Measurements from ENCODE around the gene SNRNP35. TPM values are rescaled to one million over a fixed set of nuclear protein-coding genes. Genes with fewer than 3 reads are reported as not detected.

The SNRNP35 gene
- total and polyA plus RNA-seq, 4 donors = 9.0 to 13.3 (median 11.1) TPM

DNA sequence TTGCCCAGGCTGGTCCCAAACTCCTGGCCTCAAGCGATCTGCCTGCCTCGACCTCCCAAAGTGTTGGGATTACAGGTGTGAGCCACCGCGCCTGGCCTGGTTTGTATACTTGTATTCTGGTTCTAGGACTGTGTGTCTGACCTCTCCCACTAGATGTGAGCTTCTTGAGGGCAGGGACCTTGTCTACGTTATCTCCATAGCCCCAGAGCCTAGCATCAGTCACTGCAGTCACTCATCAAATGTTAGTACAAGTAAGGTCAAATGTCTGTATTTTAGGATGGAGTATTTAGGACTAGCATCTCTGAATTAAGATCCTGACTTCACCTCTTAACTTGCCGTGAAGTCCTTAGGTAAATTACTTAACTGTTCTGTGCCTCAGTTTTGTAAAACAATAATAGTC, 24.3 kb upstream of the SNRNP35 start:
- no peaks in the 10 kb centered on the region for H3K9me3 ChIP-seq (ENCODE audit: control insufficient read depth in 4 of 4, low read length in 3 of 4)
- H3K27ac ChIP-seq (ENCODE audit: low read depth in 1 of 2, low read length in 2 of 2) = no peak overlapping the region
- no peak for DNase-seq (ENCODE audit: low spot score)
- peaks cover 0 to 2% (median under 1%) of the 10 kb centered on the region in 4 donors for H3K36me3 ChIP-seq (ENCODE audit: control insufficient read depth in 4 of 4, insufficient read depth in 3 of 4, low read depth in 1 of 4, low read length in 3 of 4)
- H3K27me3 ChIP-seq (ENCODE audit: control insufficient read depth in 4 of 4, insufficient read depth in 4 of 4, low read length in 3 of 4) = no peaks in the 10 kb centered on the region
- peaks cover 0 to 19% (median 13%) of the 10 kb centered on the region in 4 donors for H3K4me1 ChIP-seq (ENCODE audit: control insufficient read depth in 4 of 4, insufficient read depth in 4 of 4, low read length in 3 of 4)
- TF ChIP-seq EGR1 (IDR thresholded peaks at IDR 0.05; ENCODE audit: low read depth in 2 of 2) = no peak
- TF ChIP-seq, protein P1, sequence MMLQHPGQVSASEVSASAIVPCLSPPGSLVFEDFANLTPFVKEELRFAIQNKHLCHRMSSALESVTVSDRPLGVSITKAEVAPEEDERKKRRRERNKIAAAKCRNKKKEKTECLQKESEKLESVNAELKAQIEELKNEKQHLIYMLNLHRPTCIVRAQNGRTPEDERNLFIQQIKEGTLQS (IDR thresholded peaks at IDR 0.05) = no peak
- no peak for TF ChIP-seq HNF4A (conservative IDR thresholded peaks at IDR 0.05)
- no peak for TF ChIP-seq FOXA2 (IDR thresholded peaks at IDR 0.05)
- no peak for TF ChIP-seq FOXA1 (IDR thresholded peaks at IDR 0.05)
- TF ChIP-seq SP1 (IDR thresholded peaks at IDR 0.05) = no peak
- no peak for TF ChIP-seq RAD21 (IDR thresholded peaks at IDR 0.05)
- TF ChIP-seq, protein P2, sequence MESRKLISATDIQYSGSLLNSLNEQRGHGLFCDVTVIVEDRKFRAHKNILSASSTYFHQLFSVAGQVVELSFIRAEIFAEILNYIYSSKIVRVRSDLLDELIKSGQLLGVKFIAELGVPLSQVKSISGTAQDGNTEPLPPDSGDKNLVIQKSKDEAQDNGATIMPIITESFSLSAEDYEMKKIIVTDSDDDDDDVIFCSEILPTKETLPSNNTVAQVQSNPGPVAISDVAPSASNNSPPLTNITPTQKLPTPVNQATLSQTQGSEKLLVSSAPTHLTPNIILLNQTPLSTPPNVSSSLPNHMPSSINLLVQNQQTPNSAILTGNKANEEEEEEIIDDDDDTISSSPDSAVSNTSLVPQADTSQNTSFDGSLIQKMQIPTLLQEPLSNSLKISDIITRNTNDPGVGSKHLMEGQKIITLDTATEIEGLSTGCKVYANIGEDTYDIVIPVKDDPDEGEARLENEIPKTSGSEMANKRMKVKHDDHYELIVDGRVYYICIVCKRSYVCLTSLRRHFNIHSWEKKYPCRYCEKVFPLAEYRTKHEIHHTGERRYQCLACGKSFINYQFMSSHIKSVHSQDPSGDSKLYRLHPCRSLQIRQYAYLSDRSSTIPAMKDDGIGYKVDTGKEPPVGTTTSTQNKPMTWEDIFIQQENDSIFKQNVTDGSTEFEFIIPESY (IDR thresholded peaks at IDR 0.05) = no peak
- TF ChIP-seq, protein P3, sequence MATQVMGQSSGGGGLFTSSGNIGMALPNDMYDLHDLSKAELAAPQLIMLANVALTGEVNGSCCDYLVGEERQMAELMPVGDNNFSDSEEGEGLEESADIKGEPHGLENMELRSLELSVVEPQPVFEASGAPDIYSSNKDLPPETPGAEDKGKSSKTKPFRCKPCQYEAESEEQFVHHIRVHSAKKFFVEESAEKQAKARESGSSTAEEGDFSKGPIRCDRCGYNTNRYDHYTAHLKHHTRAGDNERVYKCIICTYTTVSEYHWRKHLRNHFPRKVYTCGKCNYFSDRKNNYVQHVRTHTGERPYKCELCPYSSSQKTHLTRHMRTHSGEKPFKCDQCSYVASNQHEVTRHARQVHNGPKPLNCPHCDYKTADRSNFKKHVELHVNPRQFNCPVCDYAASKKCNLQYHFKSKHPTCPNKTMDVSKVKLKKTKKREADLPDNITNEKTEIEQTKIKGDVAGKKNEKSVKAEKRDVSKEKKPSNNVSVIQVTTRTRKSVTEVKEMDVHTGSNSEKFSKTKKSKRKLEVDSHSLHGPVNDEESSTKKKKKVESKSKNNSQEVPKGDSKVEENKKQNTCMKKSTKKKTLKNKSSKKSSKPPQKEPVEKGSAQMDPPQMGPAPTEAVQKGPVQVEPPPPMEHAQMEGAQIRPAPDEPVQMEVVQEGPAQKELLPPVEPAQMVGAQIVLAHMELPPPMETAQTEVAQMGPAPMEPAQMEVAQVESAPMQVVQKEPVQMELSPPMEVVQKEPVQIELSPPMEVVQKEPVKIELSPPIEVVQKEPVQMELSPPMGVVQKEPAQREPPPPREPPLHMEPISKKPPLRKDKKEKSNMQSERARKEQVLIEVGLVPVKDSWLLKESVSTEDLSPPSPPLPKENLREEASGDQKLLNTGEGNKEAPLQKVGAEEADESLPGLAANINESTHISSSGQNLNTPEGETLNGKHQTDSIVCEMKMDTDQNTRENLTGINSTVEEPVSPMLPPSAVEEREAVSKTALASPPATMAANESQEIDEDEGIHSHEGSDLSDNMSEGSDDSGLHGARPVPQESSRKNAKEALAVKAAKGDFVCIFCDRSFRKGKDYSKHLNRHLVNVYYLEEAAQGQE (IDR thresholded peaks at IDR 0.05) = no peak
- TF ChIP-seq HNF4G (IDR thresholded peaks at IDR 0.05) = no peak
- TF ChIP-seq NR2F2 (IDR thresholded peaks at IDR 0.05) = no peak
- TF ChIP-seq YY1 (IDR thresholded peaks at IDR 0.05) = no peak
- TF ChIP-seq JUND (IDR thresholded peaks at IDR 0.05) = no peak
- TF ChIP-seq, protein P4, sequence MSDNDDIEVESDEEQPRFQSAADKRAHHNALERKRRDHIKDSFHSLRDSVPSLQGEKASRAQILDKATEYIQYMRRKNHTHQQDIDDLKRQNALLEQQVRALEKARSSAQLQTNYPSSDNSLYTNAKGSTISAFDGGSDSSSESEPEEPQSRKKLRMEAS (IDR thresholded peaks at IDR 0.05) = no peak
- H3K9ac ChIP-seq (ENCODE audit: low read depth in 1 of 2, low read length in 2 of 2) = no peak overlapping the region
- no peak overlapping the region for H3K4me3 ChIP-seq (ENCODE audit: low read depth in 1 of 3, low read length in 3 of 3)
- WGBS = 94% methylated on average over 6 of the region's 6 CpGs

DNA sequence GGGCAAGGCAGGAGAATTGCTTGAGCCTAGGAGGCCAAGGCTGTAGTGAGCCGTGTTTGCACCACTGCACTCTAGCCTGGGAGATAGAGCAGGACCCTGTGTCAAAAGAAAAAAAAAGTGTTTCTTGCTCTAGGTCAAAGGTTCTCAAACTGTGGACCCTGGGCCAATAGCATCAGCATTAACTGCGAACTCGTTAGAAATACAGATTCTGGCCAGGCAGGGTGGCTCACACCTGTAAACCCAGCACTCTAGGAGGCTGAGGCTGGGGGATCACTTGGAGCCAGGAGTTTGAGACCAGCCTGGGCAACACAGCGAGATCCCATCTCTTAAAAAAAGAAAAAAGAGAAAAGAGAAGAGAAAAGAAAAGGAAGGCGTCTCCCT, 22.3 kb upstream of the SNRNP35 start:
- Histone ChIP-seq H3K9me3 (ENCODE audit: control insufficient read depth in 4 of 4, low read length in 3 of 4) (no peaks in the 10 kb centered on the region), H3K36me3 (ENCODE audit: control insufficient read depth in 4 of 4, insufficient read depth in 3 of 4, low read depth in 1 of 4, low read length in 3 of 4) (no peaks in the 10 kb centered on the region), H3K27ac (ENCODE audit: low read depth in 1 of 2, low read length in 2 of 2) (peak overlapping the region; percentile 50 to 73), H3K27me3 (ENCODE audit: control insufficient read depth in 4 of 4, insufficient read depth in 4 of 4, low read length in 3 of 4) (no peaks in the 10 kb centered on the region), H3K9ac (ENCODE audit: low read depth in 1 of 2, low read length in 2 of 2) (peak overlapping the region; percentile 52 to 72), H3K4me3 (ENCODE audit: low read depth in 1 of 3, low read length in 3 of 3) (peak overlapping the region; percentile 72 to 87 (median 86)), H3K4me1 (ENCODE audit: control insufficient read depth in 4 of 4, insufficient read depth in 4 of 4, low read length in 3 of 4) (peaks cover 0 to 19% (median 13%) of the 10 kb centered on the region in 4 donors)
- 26% methylated on average over 5 of the region's 5 CpGs for WGBS
- no peak for DNase-seq (ENCODE audit: low spot score)
- TF ChIP-seq, protein P1 (IDR thresholded peaks at IDR 0.05) = no peak
- TF ChIP-seq JUND (IDR thresholded peaks at IDR 0.05) = no peak
- TF ChIP-seq, protein P5, sequence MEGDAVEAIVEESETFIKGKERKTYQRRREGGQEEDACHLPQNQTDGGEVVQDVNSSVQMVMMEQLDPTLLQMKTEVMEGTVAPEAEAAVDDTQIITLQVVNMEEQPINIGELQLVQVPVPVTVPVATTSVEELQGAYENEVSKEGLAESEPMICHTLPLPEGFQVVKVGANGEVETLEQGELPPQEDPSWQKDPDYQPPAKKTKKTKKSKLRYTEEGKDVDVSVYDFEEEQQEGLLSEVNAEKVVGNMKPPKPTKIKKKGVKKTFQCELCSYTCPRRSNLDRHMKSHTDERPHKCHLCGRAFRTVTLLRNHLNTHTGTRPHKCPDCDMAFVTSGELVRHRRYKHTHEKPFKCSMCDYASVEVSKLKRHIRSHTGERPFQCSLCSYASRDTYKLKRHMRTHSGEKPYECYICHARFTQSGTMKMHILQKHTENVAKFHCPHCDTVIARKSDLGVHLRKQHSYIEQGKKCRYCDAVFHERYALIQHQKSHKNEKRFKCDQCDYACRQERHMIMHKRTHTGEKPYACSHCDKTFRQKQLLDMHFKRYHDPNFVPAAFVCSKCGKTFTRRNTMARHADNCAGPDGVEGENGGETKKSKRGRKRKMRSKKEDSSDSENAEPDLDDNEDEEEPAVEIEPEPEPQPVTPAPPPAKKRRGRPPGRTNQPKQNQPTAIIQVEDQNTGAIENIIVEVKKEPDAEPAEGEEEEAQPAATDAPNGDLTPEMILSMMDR (IDR thresholded peaks at IDR 0.05; ENCODE audit: low read depth, low read length, missing input control) = no peak
- TF ChIP-seq HNF4A (conservative IDR thresholded peaks at IDR 0.05) = peak; percentile 32 to 72
- peak in 1 of 2 donors; percentile 39 for TF ChIP-seq RXRA (IDR thresholded peaks at IDR 0.05)
- no peak for TF ChIP-seq YY1 (IDR thresholded peaks at IDR 0.05)
- no peak for TF ChIP-seq HNF4G (IDR thresholded peaks at IDR 0.05)
- TF ChIP-seq, protein P3 (IDR thresholded peaks at IDR 0.05) = no peak
- no peak for TF ChIP-seq FOXA1 (IDR thresholded peaks at IDR 0.05)
- no peak for TF ChIP-seq SP1 (IDR thresholded peaks at IDR 0.05)
